Measurements from ENCODE around the gene OR4M1.
"Not testable (repeated sequence)": the region's sequence is repeated elsewhere in the genome, so short reads cannot be mapped to it uniquely, and the experiment has no call there.

The OR4M1 gene

GRCh38 chr14:19823178-19823577 lies 49.9 kb downstream of the OR4M1 start:
- no peak for DNase-seq (ENCODE audit: low spot score)

DNA sequence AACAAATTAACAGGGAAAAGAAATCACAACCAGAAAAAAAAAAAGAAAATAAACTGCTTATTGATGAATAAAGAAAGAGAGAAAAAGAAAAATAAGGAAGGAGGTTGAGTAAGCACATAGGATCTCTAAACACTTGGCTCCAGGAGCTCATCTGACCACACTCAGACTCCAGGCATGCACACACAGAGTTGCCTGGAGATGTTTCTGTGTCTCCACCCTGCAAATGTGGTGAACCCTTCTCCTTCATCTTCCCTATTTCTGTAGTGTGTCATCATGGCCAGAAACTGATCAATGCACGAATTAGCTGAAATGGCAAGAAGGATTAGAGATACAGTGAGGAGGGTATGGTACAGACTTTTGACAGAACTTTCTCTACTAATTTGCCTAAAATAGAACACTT lies 50.5 kb downstream of the OR4M1 start:
- no peak for DNase-seq (ENCODE audit: low spot score)

DNA sequence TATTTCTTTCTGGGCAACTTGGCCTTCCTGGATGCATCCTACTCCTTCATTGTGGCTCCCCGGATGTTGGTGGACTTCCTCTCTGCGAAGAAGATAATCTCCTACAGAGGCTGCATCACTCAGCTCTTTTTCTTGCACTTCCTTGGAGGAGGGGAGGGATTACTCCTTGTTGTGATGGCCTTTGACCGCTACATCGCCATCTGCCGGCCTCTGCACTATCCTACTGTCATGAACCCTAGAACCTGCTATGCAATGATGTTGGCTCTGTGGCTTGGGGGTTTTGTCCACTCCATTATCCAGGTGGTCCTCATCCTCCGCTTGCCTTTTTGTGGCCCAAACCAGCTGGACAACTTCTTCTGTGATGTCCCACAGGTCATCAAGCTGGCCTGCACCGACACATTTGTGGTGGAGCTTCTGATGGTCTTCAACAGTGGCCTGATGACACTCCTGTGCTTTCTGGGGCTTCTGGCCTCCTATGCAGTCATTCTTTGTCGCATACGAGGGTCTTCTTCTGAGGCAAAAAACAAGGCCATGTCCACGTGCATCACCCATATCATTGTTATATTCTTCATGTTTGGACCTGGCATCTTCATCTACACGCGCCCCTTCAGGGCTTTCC lies 54.4 kb downstream of the OR4M1 start:
- not testable (repeated sequence) for DNase-seq (ENCODE audit: low spot score)

- DNase-seq (ENCODE audit: low spot score): no peak
Measured at GRCh38 chr14:19828314-19828713, 55.0 kb downstream of the OR4M1 start.

All from pons (tissue), 1 donor.